Smooth muscle cell (in vitro differentiated cells): ENCODE data around the gene SFRP5. TPM values are rescaled to one million over a fixed set of nuclear protein-coding genes. Genes with fewer than 3 reads are reported as not detected.

ENCODE experiments used
- DNase-seq: peaks from one replicate; lab custom pipeline; 2025; ENCODE audit not compliant: unreplicated experiment; lab: John Stamatoyannopoulos, UW
- H2AFZ ChIP-seq: fragments of 200-600 bp; sonication (generic); 2 replicates; pipeline ENCODE4 v1.6.0; 2016; ENCODE audit warnings: antibody characterized with exemption, low read depth, mild to moderate bottlenecking
- H3F3A ChIP-seq: fragments of 200-600 bp; sonication (generic); 2 replicates; pipeline ENCODE4 v1.6.0; 2017; ENCODE audit warnings: antibody characterized with exemption, low read depth
- H3K27ac ChIP-seq: fragments of 200-600 bp; sonication (generic); 2 replicates; pipeline ENCODE4 v1.5.1; 2016; ENCODE audit warnings: low read depth, mild to moderate bottlenecking
- H3K27me3 ChIP-seq: fragments of 200-600 bp; sonication (generic); 2 replicates; pipeline ENCODE4 v1.6.1; 2016; ENCODE audit warnings: low read depth, mild to moderate bottlenecking
- H3K36me3 ChIP-seq: fragments of 200-600 bp; sonication (generic); 2 replicates; pipeline ENCODE4 v1.5.1; 2016; ENCODE audit warnings: low read depth
- H3K4me1 ChIP-seq: fragments of 200-600 bp; sonication (generic); 2 replicates; pipeline ENCODE4 v1.5.1; 2016; ENCODE audit warnings: low read depth
- H3K4me2 ChIP-seq: fragments of 200-600 bp; sonication (generic); 2 replicates; pipeline ENCODE4 v1.6.0; 2016; ENCODE audit warnings: mild to moderate bottlenecking
- H3K4me3 ChIP-seq: fragments of 200-600 bp; sonication (generic); 2 replicates; pipeline ENCODE4 v1.5.1; 2016; ENCODE audit warnings: mild to moderate bottlenecking
- H3K79me2 ChIP-seq: fragments of 200-600 bp; sonication (generic); 2 replicates; pipeline ENCODE4 v1.6.0; 2016; ENCODE audit warnings: low read depth, mild to moderate bottlenecking
- H3K9ac ChIP-seq: fragments of 200-600 bp; sonication (generic); 2 replicates; pipeline ENCODE4 v1.6.0; 2016; ENCODE audit warnings: low read depth
- H3K9me3 ChIP-seq: fragments of 200-600 bp; sonication (generic); replicated peaks from 2 replicates; pipeline ENCODE4 v1.5.1; 2016; ENCODE audit warnings: low read depth
- H4K20me1 ChIP-seq: fragments of 200-600 bp; sonication (generic); 2 replicates; pipeline ENCODE4 v1.6.0; 2016; ENCODE audit warnings: low read depth
- WGBS: methylation state at CpG from one replicate; pipeline ENCODE4 v1.1.7; 2016; ENCODE audit warnings: low lambda C conversion rate; 5-methylcytosine and 5-hydroxymethylcytosine counted together
- polyA plus RNA-seq: library from polyadenylated mRNA; unstranded; fragments of >200 nt; fragmentation: Nextera tagmentation; extraction: Ambion mirVana; gene quantifications from 2 replicates; pipeline ENCODE4 v1.2.1, GENCODE V29; 2016
- total RNA-seq: library from RNA; depleted of rRNA; stranded (reverse); fragments of >200 nt; gene quantifications from 2 replicates; pipeline ENCODE4 v1.2.3, GENCODE V29; 2014
- TF ChIP-seq, protein P1 (sequence below): fragments of 200-600 bp; sonication (generic); IDR thresholded peaks from 2 replicates; pipeline ENCODE4 v1.5.1; 2017; ENCODE audit warnings: borderline replicate concordance, mild to moderate bottlenecking, antibody characterized with exemption; ENCODE audit not compliant: insufficient read depth, poor library complexity, severe bottlenecking

SFRP5 gene
- total RNA-seq (not detected in 2 replicates), polyA plus RNA-seq (0.11 and 0.12 TPM in 2 replicates)

GRCh38 chr10:97771913-97772823 lies at the start of gene SFRP5:
Gene SFRP5, minus strand, starts transcription at chr10:97771999. Its CDS starts 166 bp downstream, at chr10:97771833.
- Histone ChIP-seq H3F3A (no peaks in the 10 kb centered on the region), H3K27ac (no peak within 1 kb of the TSS), H3K4me1 (peaks cover 8% of the 10 kb centered on the region), H3K36me3 (no peaks in the 10 kb centered on the region), H3K9me3 (no peaks in the 10 kb centered on the region), H3K4me3 (peak within 1 kb of the TSS; percentile 24), H3K79me2 (no peaks in the 10 kb centered on the region), H3K9ac (no peak within 1 kb of the TSS), H3K4me2 (peak within 1 kb of the TSS; percentile 63), H4K20me1 (peaks cover 10% of the 10 kb centered on the region), H3K27me3 (peaks cover 66% of the 10 kb centered on the region), H2AFZ (no peak within 1 kb of the TSS)
- TF ChIP-seq, protein P1, sequence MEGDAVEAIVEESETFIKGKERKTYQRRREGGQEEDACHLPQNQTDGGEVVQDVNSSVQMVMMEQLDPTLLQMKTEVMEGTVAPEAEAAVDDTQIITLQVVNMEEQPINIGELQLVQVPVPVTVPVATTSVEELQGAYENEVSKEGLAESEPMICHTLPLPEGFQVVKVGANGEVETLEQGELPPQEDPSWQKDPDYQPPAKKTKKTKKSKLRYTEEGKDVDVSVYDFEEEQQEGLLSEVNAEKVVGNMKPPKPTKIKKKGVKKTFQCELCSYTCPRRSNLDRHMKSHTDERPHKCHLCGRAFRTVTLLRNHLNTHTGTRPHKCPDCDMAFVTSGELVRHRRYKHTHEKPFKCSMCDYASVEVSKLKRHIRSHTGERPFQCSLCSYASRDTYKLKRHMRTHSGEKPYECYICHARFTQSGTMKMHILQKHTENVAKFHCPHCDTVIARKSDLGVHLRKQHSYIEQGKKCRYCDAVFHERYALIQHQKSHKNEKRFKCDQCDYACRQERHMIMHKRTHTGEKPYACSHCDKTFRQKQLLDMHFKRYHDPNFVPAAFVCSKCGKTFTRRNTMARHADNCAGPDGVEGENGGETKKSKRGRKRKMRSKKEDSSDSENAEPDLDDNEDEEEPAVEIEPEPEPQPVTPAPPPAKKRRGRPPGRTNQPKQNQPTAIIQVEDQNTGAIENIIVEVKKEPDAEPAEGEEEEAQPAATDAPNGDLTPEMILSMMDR, result no peak
- no peak for DNase-seq
- 44% methylated on average over 11 of the region's 44 CpGs for WGBS

- Histone ChIP-seq H3F3A (no peaks in the 10 kb centered on the region), H3K4me2 (no peak overlapping the region), H3K36me3 (no peaks in the 10 kb centered on the region), H3K9ac (no peak overlapping the region), H3K9me3 (no peaks in the 10 kb centered on the region), H3K27me3 (peaks cover 8% of the 10 kb centered on the region), H4K20me1 (no peaks in the 10 kb centered on the region), H3K4me1 (no peaks in the 10 kb centered on the region), H2AFZ (no peak overlapping the region), H3K27ac (no peak overlapping the region), H3K79me2 (no peaks in the 10 kb centered on the region), H3K4me3 (no peak overlapping the region)
- TF ChIP-seq, protein P1, result no peak
- no peak for DNase-seq
- WGBS, result 93% methylated on average over 8 of the region's 8 CpGs
Measured at GRCh38 chr10:97820096-97820704, 48.4 kb upstream of the SFRP5 start.

DNA sequence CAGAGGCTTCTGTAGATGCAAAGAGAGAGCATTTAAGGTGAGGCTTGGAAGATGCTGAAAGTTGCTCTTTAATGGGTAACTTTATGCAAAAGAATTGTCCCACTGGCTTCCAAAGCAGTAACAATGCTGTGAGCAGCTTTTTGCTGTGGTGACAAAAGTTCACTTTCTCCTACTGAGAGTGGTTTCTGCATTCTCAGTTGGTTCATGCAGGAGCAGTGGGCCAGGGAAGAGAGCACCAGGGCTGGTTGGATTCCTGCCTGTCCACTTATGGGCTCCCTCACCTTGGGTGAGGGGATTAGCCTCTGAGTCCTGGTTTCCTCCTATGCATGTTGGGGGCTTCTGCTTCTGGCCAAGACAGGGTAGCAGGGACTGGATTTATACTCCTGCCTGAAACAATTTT lies 46.8 kb upstream of the SFRP5 start:
- Histone ChIP-seq H4K20me1 (no peaks in the 10 kb centered on the region), H3K27me3 (peaks cover 8% of the 10 kb centered on the region), H3K79me2 (no peaks in the 10 kb centered on the region), H2AFZ (no peak overlapping the region), H3F3A (no peaks in the 10 kb centered on the region), H3K9me3 (no peaks in the 10 kb centered on the region), H3K4me1 (no peaks in the 10 kb centered on the region), H3K9ac (no peak overlapping the region), H3K27ac (no peak overlapping the region), H3K4me3 (no peak overlapping the region), H3K36me3 (no peaks in the 10 kb centered on the region), H3K4me2 (no peak overlapping the region)
- no peak for DNase-seq
- TF ChIP-seq, protein P1, result no peak
